Activated CD8-positive, alpha-beta memory T cell treated with anti-CD3 and anti-CD28 coated beads for 36 hours (primary cell): ENCODE data around the gene SPINK7. TPM values are rescaled to one million over a fixed set of nuclear protein-coding genes. Genes with fewer than 3 reads are reported as not detected.

Experiments
- CTCF ChIA-PET: fragments of 350-600 bp; sonication (Branson Sonifier 250); formaldehyde crosslinking; loops from one replicate; lab custom pipeline; 2021; ENCODE audit warnings: antibody characterized with exemption; lab: Charles Lee
- POLR2A ChIA-PET: fragments of 350-600 bp; sonication (Branson Sonifier 250); formaldehyde crosslinking; loops from one replicate; lab custom pipeline; 2021; ENCODE audit warnings: antibody characterized with exemption; lab: Charles Lee
- total RNA-seq, 2 experiments: library from RNA; stranded (reverse); gene quantifications; one replicate each; pipeline ENCODE4 v1.2.3, GENCODE V29; 2021

The SPINK7 gene
- total RNA-seq, 2 experiments from 2014 or later, result not detected

GRCh38 chr5:148342371-148343045, 30.3 kb downstream of the SPINK7 start:
- POLR2A ChIA-PET, result no interaction called here
- CTCF ChIA-PET, result no interaction called here

GRCh38 chr5:148343046-148343407, 30.8 kb downstream of the SPINK7 start:
- CTCF ChIA-PET, result no interaction called here

GRCh38 chr5:148343603-148344487, 31.6 kb downstream of the SPINK7 start:
- CTCF ChIA-PET, result no interaction called here
- POLR2A ChIA-PET, result no interaction called here

More at GRCh38 chr5:148343046-148343407, 30.8 kb downstream of the SPINK7 start:
- POLR2A ChIA-PET, result no interaction called here

GRCh38 chr5:148347706-148348105, 35.5 kb downstream of the SPINK7 start:
- CTCF ChIA-PET, result no interaction called here

GRCh38 chr5:148352696-148353095, 40.5 kb downstream of the SPINK7 start:
- ChIA-PET POLR2A (no interaction called here), CTCF (no interaction called here)

More at GRCh38 chr5:148347706-148348105, 35.5 kb downstream of the SPINK7 start:
- POLR2A ChIA-PET, result no interaction called here

- CTCF ChIA-PET, result no interaction called here
- POLR2A ChIA-PET, result no interaction called here
These were observed 41.4 kb downstream of the SPINK7 start for GRCh38 chr5:148353634-148354033.

GRCh38 chr5:148364343-148364742, 52.1 kb downstream of the SPINK7 start:
- CTCF ChIA-PET, result no interaction called here

More at GRCh38 chr5:148364343-148364742, 52.1 kb downstream of the SPINK7 start:
- POLR2A ChIA-PET, result no interaction called here

Other genes with a start within 250 kb of the SPINK7 start
- gene SPINK5, start 248.4 kb upstream of the SPINK7 start, total RNA-seq, result not detected
- not detected for gene SPINK14, start 143.9 kb upstream of the SPINK7 start, total RNA-seq
- gene SPINK6, start 109.4 kb upstream of the SPINK7 start, total RNA-seq, result not detected
- not detected for gene MARCOL, start 73.9 kb upstream of the SPINK7 start, total RNA-seq
- not detected for gene SPINK13, start 43.6 kb upstream of the SPINK7 start, total RNA-seq
- gene SPINK9, start 23.1 kb downstream of the SPINK7 start, total RNA-seq, result not detected
- gene FBXO38, start 71.5 kb downstream of the SPINK7 start, total RNA-seq, result 10 to 100 TPM; 41.2 to 41.7 TPM